Stimulated activated CD4-positive, alpha-beta T cell treated with anti-CD3 and anti-CD28 coated beads, Interleukin-1b, Interleukin-23, amount 100 ng/mL, for 4 hours (primary cell): ENCODE results near the gene SEC22A.

Experiments
- DNase-seq, 2 donors: peaks; one replicate each; pipeline ENCODE4 v3.0.0-alpha.2; 2020; ENCODE audit warnings: low read depth in 2 of 2

Gene SEC22A

GRCh38 chr3:123287962-123288302, 86.2 kb downstream of the SEC22A start:
- DNase-seq = no peak

- DNase-seq = no peak
These were observed 87.8 kb downstream of the SEC22A start for GRCh38 chr3:123289391-123290106.

- DNase-seq = no peak
These were observed 88.6 kb downstream of the SEC22A start for GRCh38 chr3:123290107-123290930.

- DNase-seq = no peak
These were observed 89.2 kb downstream of the SEC22A start for GRCh38 chr3:123290962-123291361.

- no peak for DNase-seq
These were observed 89.7 kb downstream of the SEC22A start for GRCh38 chr3:123291404-123291803.

- no peak for DNase-seq
These were observed 90.9 kb downstream of the SEC22A start for GRCh38 chr3:123292321-123293310.

GRCh38 chr3:123294296-123294938, 92.7 kb downstream of the SEC22A start:
- no peak for DNase-seq

GRCh38 chr3:123295171-123295900, 93.6 kb downstream of the SEC22A start:
- no peak for DNase-seq

GRCh38 chr3:123295901-123296250, 94.1 kb downstream of the SEC22A start:
- DNase-seq = no peak

- DNase-seq = no peak
These were observed 94.5 kb downstream of the SEC22A start for GRCh38 chr3:123296261-123296660.

- no peak for DNase-seq
These were observed 95.3 kb downstream of the SEC22A start for GRCh38 chr3:123296836-123297626.

- no peak for DNase-seq
These were observed 95.8 kb downstream of the SEC22A start for GRCh38 chr3:123297627-123297899.

GRCh38 chr3:123298903-123299302, 97.2 kb downstream of the SEC22A start:
- DNase-seq = no peak

GRCh38 chr3:123299581-123299980, 97.8 kb downstream of the SEC22A start:
- no peak for DNase-seq

- DNase-seq = no peak
These were observed 98.3 kb downstream of the SEC22A start for GRCh38 chr3:123300056-123300455.

- no peak for DNase-seq
These were observed 98.8 kb downstream of the SEC22A start for GRCh38 chr3:123300583-123300982.

- DNase-seq = no peak
These were observed 99.8 kb downstream of the SEC22A start for GRCh38 chr3:123301331-123302184.

- DNase-seq = no peak
These were observed 101.2 kb downstream of the SEC22A start for GRCh38 chr3:123302961-123303360.

- DNase-seq = no peak
These were observed 102.3 kb downstream of the SEC22A start for GRCh38 chr3:123303976-123304560.
